ENCODE data around the gene CFL1.

Gene CFL1

GRCh38 chr11:65899356-65900124 is 41.6 kb upstream of the CFL1 start:
- WGBS (ENCODE audit: insufficient coverage) = 4% methylated on average over 50 of the region's 78 CpGs
- CTCF ChIA-PET = interaction anchor here (1.3 to 4.8 kb wide), 5 partner anchors 9 to 30 kb away, joined by 3 to 41 read pairs (median 14); partner anchors contain the start of genes CCDC85B and FIBP
- POLR2A ChIA-PET = interaction anchor here (0.6 to 5.5 kb wide), 8 partner anchors 8 to 62 kb away, joined by 3 to 33 read pairs (median 5); partner anchors contain the start of genes C11orf68, CCDC85B and SART1
- H3K27ac ChIP-seq (ENCODE audit: insufficient read depth in 1 of 2, low read depth in 1 of 2, low read length in 2 of 2, poor library complexity in 1 of 2, severe bottlenecking in 2 of 2) = peak overlapping the region; percentile 33 to 77
- H3K4me3 ChIP-seq (ENCODE audit: control insufficient read depth in 1 of 7, extremely low read depth in 1 of 7, insufficient read depth in 4 of 7, low read depth in 2 of 7, low read length in 6 of 7) = peak overlapping the region; percentile 55 to 89 (median 77)
- H3K36me3 ChIP-seq (ENCODE audit: control insufficient read depth in 4 of 4, insufficient read depth in 4 of 4, low read length in 3 of 4) = peaks cover 0 to 9% (median 0%) of the 10 kb centered on the region in 4 experiments
- H3K27me3 ChIP-seq (replicated peaks in 2 of 5; ENCODE audit: control insufficient read depth in 4 of 5, insufficient read depth in 5 of 5, low read length in 4 of 5) = no peaks in the 10 kb centered on the region
- H3K4me1 ChIP-seq (ENCODE audit: control extremely low read depth in 1 of 4, control insufficient read depth in 4 of 4, insufficient read depth in 4 of 4, low read length in 3 of 4) = peaks cover 0 to 52% (median 41%) of the 10 kb centered on the region in 4 experiments
- peak; percentile 76 to 92 (median 88) for DNase-seq
- H3K9me3 ChIP-seq (ENCODE audit: control extremely low read depth in 1 of 5, control insufficient read depth in 4 of 5, insufficient read depth in 2 of 5, low read depth in 1 of 5, low read length in 4 of 5) = no peaks in the 10 kb centered on the region

DNA sequence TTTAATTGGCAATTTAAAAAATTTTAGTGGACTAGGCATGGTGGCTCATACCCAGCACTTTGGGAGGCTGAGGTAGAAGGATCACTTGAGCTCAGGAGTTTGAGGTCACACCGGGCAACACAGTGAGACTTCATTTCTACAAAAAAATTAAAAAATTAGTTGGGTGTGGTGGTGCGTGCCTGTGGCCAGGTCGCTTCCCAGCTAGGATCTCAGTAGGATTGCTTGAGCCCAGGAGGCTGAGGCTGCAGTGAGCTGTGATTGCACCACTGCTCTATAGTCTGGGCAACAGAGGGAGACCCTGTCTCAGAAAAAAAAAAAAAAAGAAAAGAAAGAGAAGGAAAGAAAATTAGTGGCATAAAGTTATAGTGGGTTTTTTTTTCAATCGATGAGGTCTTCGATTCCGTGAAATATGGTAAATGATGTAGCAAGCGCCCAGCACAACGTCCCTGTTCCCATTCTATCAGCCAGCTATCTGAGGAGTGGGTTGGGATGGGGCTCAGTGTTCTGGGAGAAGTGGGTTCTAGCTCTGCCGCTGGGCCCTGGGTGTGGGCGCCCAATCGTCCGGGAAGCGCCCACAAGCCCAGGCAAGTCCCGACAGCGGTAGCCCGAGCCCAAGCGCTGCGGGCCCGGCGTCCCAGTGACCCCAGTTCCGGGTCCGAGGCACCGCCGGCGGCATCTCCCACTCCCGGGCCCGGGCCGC is 40.8 kb upstream of the CFL1 start:
- Histone ChIP-seq H3K4me3 (ENCODE audit: control insufficient read depth in 1 of 7, extremely low read depth in 1 of 7, insufficient read depth in 4 of 7, low read depth in 2 of 7, low read length in 6 of 7) (peak overlapping the region; percentile 55 to 89 (median 77)), H3K27me3 (replicated peaks in 2 of 5; ENCODE audit: control insufficient read depth in 4 of 5, insufficient read depth in 5 of 5, low read length in 4 of 5) (no peaks in the 10 kb centered on the region), H3K36me3 (ENCODE audit: control insufficient read depth in 4 of 4, insufficient read depth in 4 of 4, low read length in 3 of 4) (peaks cover 0 to 9% (median 0%) of the 10 kb centered on the region in 4 experiments), H3K9me3 (ENCODE audit: control extremely low read depth in 1 of 5, control insufficient read depth in 4 of 5, insufficient read depth in 2 of 5, low read depth in 1 of 5, low read length in 4 of 5) (no peaks in the 10 kb centered on the region), H3K4me1 (ENCODE audit: control extremely low read depth in 1 of 4, control insufficient read depth in 4 of 4, insufficient read depth in 4 of 4, low read length in 3 of 4) (peaks cover 3 to 58% (median 49%) of the 10 kb centered on the region in 4 experiments), H3K27ac (ENCODE audit: insufficient read depth in 1 of 2, low read depth in 1 of 2, low read length in 2 of 2, poor library complexity in 1 of 2, severe bottlenecking in 2 of 2) (peak overlapping the region in 1 of 2 experiments; percentile 77)
- DNase-seq = no peak
- WGBS (ENCODE audit: insufficient coverage) = 28% methylated on average over 18 of the region's 28 CpGs
- ChIA-PET POLR2A (interaction anchor here (0.6 to 5.5 kb wide), 4 partner anchors 8 to 63 kb away, joined by 3 to 33 read pairs (median 5); partner anchors contain the start of genes CCDC85B and SART1), CTCF (interaction anchor here (0.9 to 4.8 kb wide), 8 partner anchors 9 to 29 kb away, joined by 3 to 41 read pairs (median 5); partner anchors contain the start of genes CCDC85B and FIBP)

- Histone ChIP-seq H3K4me1 (ENCODE audit: control extremely low read depth in 1 of 4, control insufficient read depth in 4 of 4, insufficient read depth in 4 of 4, low read length in 3 of 4) (peaks cover 3 to 59% (median 52%) of the 10 kb centered on the region in 4 experiments), H3K9me3 (ENCODE audit: control extremely low read depth in 1 of 5, control insufficient read depth in 4 of 5, insufficient read depth in 2 of 5, low read depth in 1 of 5, low read length in 4 of 5) (no peaks in the 10 kb centered on the region), H3K27ac (ENCODE audit: insufficient read depth in 1 of 2, low read depth in 1 of 2, low read length in 2 of 2, poor library complexity in 1 of 2, severe bottlenecking in 2 of 2) (no peak overlapping the region), H3K4me3 (ENCODE audit: control insufficient read depth in 1 of 7, extremely low read depth in 1 of 7, insufficient read depth in 4 of 7, low read depth in 2 of 7, low read length in 6 of 7) (no peak overlapping the region), H3K36me3 (ENCODE audit: control insufficient read depth in 4 of 4, insufficient read depth in 4 of 4, low read length in 3 of 4) (peaks cover 0 to 13% (median 5%) of the 10 kb centered on the region in 4 experiments), H3K27me3 (replicated peaks in 2 of 5; ENCODE audit: control insufficient read depth in 4 of 5, insufficient read depth in 5 of 5, low read length in 4 of 5) (no peaks in the 10 kb centered on the region)
- ChIA-PET POLR2A (interaction anchor here (1.0 kb wide), 1 partner anchor 19 kb away, joined by 4 read pairs; no protein-coding TSS in a partner anchor), CTCF (interaction anchor here (0.9 to 4.3 kb wide), 3 partner anchors 11 to 185 kb away, joined by 3 to 41 read pairs (median 4); partner anchors contain the start of genes FIBP and KAT5)
- WGBS (ENCODE audit: insufficient coverage) = 98% methylated on average over 4 of the region's 4 CpGs
- DNase-seq = no peak
These were observed 39.1 kb upstream of the CFL1 start for GRCh38 chr11:65897020-65897471.

DNA sequence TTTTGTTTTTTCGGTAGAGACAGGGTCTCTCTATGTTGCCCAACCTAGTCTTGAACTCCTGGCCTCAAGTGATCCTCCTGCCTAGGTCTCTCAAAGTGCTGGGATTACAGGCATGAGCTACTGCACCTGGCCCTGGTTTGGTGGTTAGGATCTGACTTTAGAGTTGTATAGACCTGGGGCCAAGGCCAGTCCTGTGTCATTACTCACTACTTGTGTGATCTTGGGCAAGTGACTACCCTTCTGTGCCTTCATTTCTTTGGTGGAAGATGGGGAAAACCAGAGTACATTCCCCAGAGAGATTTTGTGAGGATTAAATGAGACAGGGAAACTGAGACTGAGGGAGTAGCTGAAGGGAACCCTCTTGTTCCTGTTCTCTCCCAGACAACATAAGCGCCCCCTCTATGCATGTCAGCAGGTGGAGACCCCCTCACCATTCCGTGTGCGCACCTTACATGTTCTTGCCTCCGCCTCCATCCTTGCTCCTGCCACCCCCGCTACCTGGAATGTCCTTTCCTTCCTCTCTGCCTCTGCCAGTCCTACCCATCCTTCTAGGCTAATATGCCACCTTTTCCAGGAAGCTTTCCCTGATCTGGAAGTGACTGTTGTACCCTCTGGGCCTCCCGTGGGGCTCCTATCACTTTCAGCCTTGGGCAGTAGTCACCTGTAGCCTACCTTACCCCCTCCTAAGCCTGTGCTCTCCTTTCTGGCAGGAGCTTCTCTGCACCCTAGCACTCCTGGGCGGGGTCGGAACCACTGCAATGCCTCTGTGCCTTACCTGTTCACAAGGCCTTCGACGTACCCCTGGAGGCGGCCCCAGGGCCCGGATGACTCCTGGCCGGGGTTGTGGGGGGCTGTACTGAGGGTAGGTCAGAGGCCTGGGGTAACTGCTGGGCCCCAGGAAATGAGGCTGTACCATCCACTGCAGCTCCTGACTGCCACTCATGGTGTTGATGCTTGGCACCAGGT is 38.3 kb upstream of the CFL1 start:
- WGBS (ENCODE audit: insufficient coverage) = 97% methylated on average over 12 of the region's 14 CpGs
- peaks cover 0 to 13% (median 5%) of the 10 kb centered on the region in 4 experiments for H3K36me3 ChIP-seq (ENCODE audit: control insufficient read depth in 4 of 4, insufficient read depth in 4 of 4, low read length in 3 of 4)
- no peak overlapping the region for H3K4me3 ChIP-seq (ENCODE audit: control insufficient read depth in 1 of 7, extremely low read depth in 1 of 7, insufficient read depth in 4 of 7, low read depth in 2 of 7, low read length in 6 of 7)
- H3K27ac ChIP-seq (ENCODE audit: insufficient read depth in 1 of 2, low read depth in 1 of 2, low read length in 2 of 2, poor library complexity in 1 of 2, severe bottlenecking in 2 of 2) = no peak overlapping the region
- no peak for DNase-seq
- peaks cover 5 to 64% (median 55%) of the 10 kb centered on the region in 4 experiments for H3K4me1 ChIP-seq (ENCODE audit: control extremely low read depth in 1 of 4, control insufficient read depth in 4 of 4, insufficient read depth in 4 of 4, low read length in 3 of 4)
- H3K27me3 ChIP-seq (replicated peaks in 2 of 5; ENCODE audit: control insufficient read depth in 4 of 5, insufficient read depth in 5 of 5, low read length in 4 of 5) = no peaks in the 10 kb centered on the region
- CTCF ChIA-PET = interaction anchor here (0.9 to 4.3 kb wide), 3 partner anchors 10 to 184 kb away, joined by 3 to 41 read pairs (median 4); partner anchors contain the start of genes FIBP and KAT5
- no peaks in the 10 kb centered on the region for H3K9me3 ChIP-seq (ENCODE audit: control extremely low read depth in 1 of 5, control insufficient read depth in 4 of 5, insufficient read depth in 2 of 5, low read depth in 1 of 5, low read length in 4 of 5)
- POLR2A ChIA-PET = interaction anchor here (0.6 to 1.0 kb wide), 2 partner anchors 19 to 87 kb away, joined by 4 read pairs; no protein-coding TSS in a partner anchor

DNA sequence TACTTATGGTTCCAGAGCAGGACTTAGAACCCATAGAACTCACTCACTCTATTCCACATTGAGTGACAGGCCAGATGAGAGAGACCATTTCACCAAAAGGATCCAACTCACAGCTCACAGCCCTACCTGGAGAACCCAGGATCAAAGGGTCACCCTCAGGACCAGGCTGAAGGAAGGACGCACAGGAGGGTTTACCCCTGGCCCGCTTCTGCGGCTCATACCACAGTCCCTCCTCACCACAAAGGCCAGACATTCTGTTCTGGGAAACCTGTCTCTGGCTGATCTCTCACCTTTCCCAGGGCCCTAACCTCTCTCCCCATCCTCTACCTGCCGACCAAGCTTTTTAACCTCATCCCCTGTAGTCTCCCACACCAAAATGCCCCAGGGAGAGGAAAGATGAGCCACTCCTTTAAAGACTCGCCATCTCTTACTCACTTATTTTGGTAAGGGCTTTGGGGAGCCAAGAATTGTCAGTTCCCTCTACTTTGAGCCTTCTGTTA is 37.6 kb upstream of the CFL1 start:
- 96% methylated on average over 3 of the region's 5 CpGs for WGBS (ENCODE audit: insufficient coverage)
- H3K27me3 ChIP-seq (replicated peaks in 2 of 5; ENCODE audit: control insufficient read depth in 4 of 5, insufficient read depth in 5 of 5, low read length in 4 of 5) = no peaks in the 10 kb centered on the region
- no peak overlapping the region for H3K27ac ChIP-seq (ENCODE audit: insufficient read depth in 1 of 2, low read depth in 1 of 2, low read length in 2 of 2, poor library complexity in 1 of 2, severe bottlenecking in 2 of 2)
- peaks cover 0 to 13% (median 5%) of the 10 kb centered on the region in 4 experiments for H3K36me3 ChIP-seq (ENCODE audit: control insufficient read depth in 4 of 4, insufficient read depth in 4 of 4, low read length in 3 of 4)
- no peak overlapping the region for H3K4me3 ChIP-seq (ENCODE audit: control insufficient read depth in 1 of 7, extremely low read depth in 1 of 7, insufficient read depth in 4 of 7, low read depth in 2 of 7, low read length in 6 of 7)
- ChIA-PET POLR2A (no interaction called here), CTCF (interaction anchor here (4.3 kb wide), 1 partner anchor 10 kb away, joined by 41 read pairs; the partner anchor contains the start of gene FIBP)
- H3K9me3 ChIP-seq (ENCODE audit: control extremely low read depth in 1 of 5, control insufficient read depth in 4 of 5, insufficient read depth in 2 of 5, low read depth in 1 of 5, low read length in 4 of 5) = no peaks in the 10 kb centered on the region
- H3K4me1 ChIP-seq (ENCODE audit: control extremely low read depth in 1 of 4, control insufficient read depth in 4 of 4, insufficient read depth in 4 of 4, low read length in 3 of 4) = peaks cover 5 to 64% (median 61%) of the 10 kb centered on the region in 4 experiments
- no peak for DNase-seq

Measured in common myeloid progenitor, CD34-positive (primary cell).